ENCODE data around the gene CEBPG. TPM values are rescaled to one million over a fixed set of nuclear protein-coding genes. Genes with fewer than 3 reads are reported as not detected.

CEBPG gene
- polyA plus RNA-seq, 1 donor from 2014 or later = 67.5 TPM

- no peak overlapping the region for H3K4me2 ChIP-seq (ENCODE audit: low read length)
- TF ChIP-seq TAF1 (IDR thresholded peaks at IDR 0.05; ENCODE audit: low read depth) (no peak), POLR2AphosphoS5 (IDR thresholded peaks at IDR 0.05) (no peak), SMC3 (conservative IDR thresholded peaks at IDR 0.05; ENCODE audit: poor library complexity) (no peak), RAD21 (conservative IDR thresholded peaks at IDR 0.05) (no peak), EZH2 (IDR thresholded peaks at IDR 0.05; ENCODE audit: borderline replicate concordance, insufficient read depth, low read length, poor library complexity, severe bottlenecking) (no peak), EP300 (conservative IDR thresholded peaks at IDR 0.05; ENCODE audit: poor library complexity, severe bottlenecking) (no peak), MXI1 (conservative IDR thresholded peaks at IDR 0.05; ENCODE audit: poor library complexity, severe bottlenecking) (no peak)
- H3K36me3 ChIP-seq (ENCODE audit: insufficient read depth, low read length) = no peaks in the 10 kb centered on the region
- H3K4me3 ChIP-seq (ENCODE audit: low read length) = no peak overlapping the region
- H2AFZ ChIP-seq (ENCODE audit: low read depth, low read length) = no peak overlapping the region
- no peaks in the 10 kb centered on the region for H3K27me3 ChIP-seq (ENCODE audit: insufficient read depth, low read depth, low read length)
- H3K9ac ChIP-seq (ENCODE audit: low read length) = no peak overlapping the region
- H3K9me3 ChIP-seq (ENCODE audit: low read length) = no peaks in the 10 kb centered on the region
- H3K27ac ChIP-seq (ENCODE audit: low read length) = no peak overlapping the region
- no peaks in the 10 kb centered on the region for H3K9me2 ChIP-seq (ENCODE audit: insufficient read depth, low read length)
- H3K79me2 ChIP-seq (replicated peaks; ENCODE audit: insufficient read depth, low read length) = peaks cover 3% of the 10 kb centered on the region
- no peaks in the 10 kb centered on the region for H3F3A ChIP-seq (ENCODE audit: insufficient read depth, low read length, poor library complexity, severe bottlenecking)
- no peaks in the 10 kb centered on the region for H4K20me1 ChIP-seq (ENCODE audit: insufficient read depth)
These were observed 14.1 kb downstream of the CEBPG start for GRCh38 chr19:33387351-33388230.

- no peak overlapping the region for H3K9ac ChIP-seq (ENCODE audit: low read length)
- H3K36me3 ChIP-seq (ENCODE audit: insufficient read depth, low read length) = no peaks in the 10 kb centered on the region
- H3K9me2 ChIP-seq (ENCODE audit: insufficient read depth, low read length) = no peaks in the 10 kb centered on the region
- no peaks in the 10 kb centered on the region for H3F3A ChIP-seq (ENCODE audit: insufficient read depth, low read length, poor library complexity, severe bottlenecking)
- no peak overlapping the region for H2AFZ ChIP-seq (ENCODE audit: low read depth, low read length)
- no peak overlapping the region for H3K27ac ChIP-seq (ENCODE audit: low read length)
- H3K9me3 ChIP-seq (ENCODE audit: low read length) = no peaks in the 10 kb centered on the region
- no peaks in the 10 kb centered on the region for H3K27me3 ChIP-seq (ENCODE audit: insufficient read depth, low read depth, low read length)
- peaks cover 3% of the 10 kb centered on the region for H3K79me2 ChIP-seq (replicated peaks; ENCODE audit: insufficient read depth, low read length)
- H3K4me2 ChIP-seq (ENCODE audit: low read length) = no peak overlapping the region
- H4K20me1 ChIP-seq (ENCODE audit: insufficient read depth) = no peaks in the 10 kb centered on the region
- TF ChIP-seq EP300 (conservative IDR thresholded peaks at IDR 0.05; ENCODE audit: poor library complexity, severe bottlenecking) = no peak
- TF ChIP-seq MXI1 (conservative IDR thresholded peaks at IDR 0.05; ENCODE audit: poor library complexity, severe bottlenecking) = no peak
- no peak for TF ChIP-seq TAF1 (IDR thresholded peaks at IDR 0.05; ENCODE audit: low read depth)
- TF ChIP-seq, protein P1, sequence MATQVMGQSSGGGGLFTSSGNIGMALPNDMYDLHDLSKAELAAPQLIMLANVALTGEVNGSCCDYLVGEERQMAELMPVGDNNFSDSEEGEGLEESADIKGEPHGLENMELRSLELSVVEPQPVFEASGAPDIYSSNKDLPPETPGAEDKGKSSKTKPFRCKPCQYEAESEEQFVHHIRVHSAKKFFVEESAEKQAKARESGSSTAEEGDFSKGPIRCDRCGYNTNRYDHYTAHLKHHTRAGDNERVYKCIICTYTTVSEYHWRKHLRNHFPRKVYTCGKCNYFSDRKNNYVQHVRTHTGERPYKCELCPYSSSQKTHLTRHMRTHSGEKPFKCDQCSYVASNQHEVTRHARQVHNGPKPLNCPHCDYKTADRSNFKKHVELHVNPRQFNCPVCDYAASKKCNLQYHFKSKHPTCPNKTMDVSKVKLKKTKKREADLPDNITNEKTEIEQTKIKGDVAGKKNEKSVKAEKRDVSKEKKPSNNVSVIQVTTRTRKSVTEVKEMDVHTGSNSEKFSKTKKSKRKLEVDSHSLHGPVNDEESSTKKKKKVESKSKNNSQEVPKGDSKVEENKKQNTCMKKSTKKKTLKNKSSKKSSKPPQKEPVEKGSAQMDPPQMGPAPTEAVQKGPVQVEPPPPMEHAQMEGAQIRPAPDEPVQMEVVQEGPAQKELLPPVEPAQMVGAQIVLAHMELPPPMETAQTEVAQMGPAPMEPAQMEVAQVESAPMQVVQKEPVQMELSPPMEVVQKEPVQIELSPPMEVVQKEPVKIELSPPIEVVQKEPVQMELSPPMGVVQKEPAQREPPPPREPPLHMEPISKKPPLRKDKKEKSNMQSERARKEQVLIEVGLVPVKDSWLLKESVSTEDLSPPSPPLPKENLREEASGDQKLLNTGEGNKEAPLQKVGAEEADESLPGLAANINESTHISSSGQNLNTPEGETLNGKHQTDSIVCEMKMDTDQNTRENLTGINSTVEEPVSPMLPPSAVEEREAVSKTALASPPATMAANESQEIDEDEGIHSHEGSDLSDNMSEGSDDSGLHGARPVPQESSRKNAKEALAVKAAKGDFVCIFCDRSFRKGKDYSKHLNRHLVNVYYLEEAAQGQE (IDR thresholded peaks at IDR 0.05; ENCODE audit: borderline replicate concordance) = no peak
- no peak for TF ChIP-seq POLR2AphosphoS5 (IDR thresholded peaks at IDR 0.05)
- no peak for TF ChIP-seq EZH2 (IDR thresholded peaks at IDR 0.05; ENCODE audit: borderline replicate concordance, insufficient read depth, low read length, poor library complexity, severe bottlenecking)
- TF ChIP-seq SMC3 (conservative IDR thresholded peaks at IDR 0.05; ENCODE audit: poor library complexity) = no peak
- TF ChIP-seq RAD21 (conservative IDR thresholded peaks at IDR 0.05) = no peak
- TF ChIP-seq CTCF (IDR thresholded peaks at IDR 0.05; ENCODE audit: poor library complexity, severe bottlenecking) = no peak
- no peak overlapping the region for H3K4me3 ChIP-seq (ENCODE audit: low read length)
These were observed 14.8 kb downstream of the CEBPG start for GRCh38 chr19:33388231-33388724.
